ENCODE data around the gene NDUFA11.

The NDUFA11 gene

GRCh38 chr19:5903624-5904351, at the start of gene NDUFA11:
Gene NDUFA11, minus strand, starts transcription at chr19:5903790. Its CDS starts 82 bp downstream, at chr19:5903708.
- peak; percentile 98 for DNase-seq

GRCh38 chr19:5953030-5953589, 49.5 kb upstream of the NDUFA11 start:
- no peak for DNase-seq

GRCh38 chr19:5952193-5953029, 48.8 kb upstream of the NDUFA11 start:
- no peak for DNase-seq

GRCh38 chr19:5951338-5951861, 47.8 kb upstream of the NDUFA11 start:
- no peak for DNase-seq

GRCh38 chr19:5950741-5951140, 47.2 kb upstream of the NDUFA11 start:
- no peak for DNase-seq

- peak; percentile 22 for DNase-seq
Measured at GRCh38 chr19:5949792-5950305, 46.3 kb upstream of the NDUFA11 start.

- DNase-seq, result no peak
Measured at GRCh38 chr19:5948752-5949564, 45.4 kb upstream of the NDUFA11 start.

- DNase-seq, result no peak
Measured at GRCh38 chr19:5947435-5947834, 43.8 kb upstream of the NDUFA11 start.

- DNase-seq, result no peak
Measured at GRCh38 chr19:5943623-5944022, 40.0 kb upstream of the NDUFA11 start.

GRCh38 chr19:5943045-5943444, 39.5 kb upstream of the NDUFA11 start:
- DNase-seq, result no peak

- no peak for DNase-seq
Measured at GRCh38 chr19:5941673-5942072, 38.1 kb upstream of the NDUFA11 start.

GRCh38 chr19:5940260-5941208, 36.9 kb upstream of the NDUFA11 start:
- DNase-seq, result no peak

- DNase-seq, result no peak
Measured at GRCh38 chr19:5937550-5937949, 34.0 kb upstream of the NDUFA11 start.

GRCh38 chr19:5936292-5936592, 32.7 kb upstream of the NDUFA11 start:
- DNase-seq, result no peak

- no peak for DNase-seq
Measured at GRCh38 chr19:5935473-5936291, 32.1 kb upstream of the NDUFA11 start.

- no peak for DNase-seq
Measured at GRCh38 chr19:5934774-5935472, 31.3 kb upstream of the NDUFA11 start.

GRCh38 chr19:5934069-5934401, 30.4 kb upstream of the NDUFA11 start:
- DNase-seq, result no peak

- no peak for DNase-seq
Measured at GRCh38 chr19:5933391-5934068, 29.9 kb upstream of the NDUFA11 start.

- DNase-seq, result no peak
Measured at GRCh38 chr19:5932609-5933262, 29.1 kb upstream of the NDUFA11 start.

All from stimulated activated CD4-positive, alpha-beta T cell treated with anti-CD3 and anti-CD28 coated beads, Interleukin-4, amount 100 ng/mL, for 1 hour (primary cell).